WTC11 (cell line): ENCODE measurements around the gene CDKN1B. TPM values are rescaled to one million over a fixed set of nuclear protein-coding genes. Genes with fewer than 3 reads are reported as not detected.

Experiments used
- ATAC-seq: fragments of 200-7000 bp; cut with Tn5 transposase; 2 replicates; pipeline ENCODE4 v1.10.0; 2021; ENCODE audit warnings: mild to moderate bottlenecking, moderate library complexity
- CTCF ChIA-PET: fragments of 300-600 bp; sonication (Branson Sonifier 250); formaldehyde crosslinking; loops from one replicate; lab custom pipeline; 2021; ENCODE audit warnings: antibody characterized with exemption; lab: Charles Lee
- POLR2A ChIA-PET: fragments of 350-600 bp; sonication (Branson Sonifier 250); formaldehyde crosslinking; loops from one replicate; lab custom pipeline; 2021; ENCODE audit warnings: antibody characterized with exemption; lab: Charles Lee
- DNase-seq: peaks from one replicate; pipeline ENCODE4 v3.0.0; 2021; ENCODE audit warnings: low spot score
- H3K27ac Mint-ChIP-seq: 2 replicates; pipeline ENCODE4 v1.8.0; 2021; ENCODE audit warnings: mixed read lengths
- H3K27me3 Mint-ChIP-seq: 2 replicates; pipeline ENCODE4 v1.8.0; 2021; ENCODE audit warnings: low read depth, mild to moderate bottlenecking, moderate library complexity, mixed read lengths
- H3K36me3 Mint-ChIP-seq: 2 replicates; pipeline ENCODE4 v1.8.0; 2021; ENCODE audit warnings: mixed read lengths
- H3K4me1 Mint-ChIP-seq: 2 replicates; pipeline ENCODE4 v1.8.0; 2022; ENCODE audit warnings: mixed read lengths
- H3K4me3 Mint-ChIP-seq: 2 replicates; pipeline ENCODE4 v1.8.0; 2021; ENCODE audit warnings: mild to moderate bottlenecking, moderate library complexity, mixed read lengths
- H3K9me3 Mint-ChIP-seq: 2 replicates; pipeline ENCODE4 v1.8.0; 2021; ENCODE audit warnings: mixed read lengths
- ETV6 ChIP-seq: sonication (generic); formaldehyde crosslinking; IDR thresholded peaks from 2 replicates; pipeline ENCODE4 v1.8.1; 2022; ENCODE audit warnings: mild to moderate bottlenecking, missing genetic modification reagents
- MYBL2 ChIP-seq: sonication (generic); formaldehyde crosslinking; IDR thresholded peaks from 2 replicates; pipeline ENCODE4 v1.8.1; 2023; ENCODE audit warnings: mild to moderate bottlenecking, moderate library complexity, missing genetic modification reagents
- NFATC4 ChIP-seq: fragments of 250-450 bp; sonication (Bioruptor Pico); IDR thresholded peaks from 2 replicates; pipeline ENCODE4 v1.9.0; 2021; ENCODE audit warnings: mild to moderate bottlenecking
- NFYB ChIP-seq: sonication (generic); formaldehyde crosslinking; conservative IDR thresholded peaks from 2 replicates; pipeline ENCODE4 v1.8.0; 2022; ENCODE audit warnings: low read depth, missing genetic modification reagents
- NR3C1 ChIP-seq: sonication (generic); formaldehyde crosslinking; conservative IDR thresholded peaks from 2 replicates; pipeline ENCODE4 v1.8.1; 2023; ENCODE audit warnings: low read depth, mild to moderate bottlenecking, missing genetic modification reagents
- RORB ChIP-seq: fragments of 250-450 bp; sonication (Bioruptor Pico); IDR thresholded peaks from 2 replicates; pipeline ENCODE4 v1.9.0; 2021; ENCODE audit warnings: mild to moderate bottlenecking
- SMAD4 ChIP-seq: sonication (generic); formaldehyde crosslinking; IDR thresholded peaks from 2 replicates; pipeline ENCODE4 v1.8.0; 2022; ENCODE audit warnings: mild to moderate bottlenecking, missing genetic modification reagents
- TEAD1 ChIP-seq: sonication (generic); formaldehyde crosslinking; IDR thresholded peaks from 2 replicates; pipeline ENCODE4 v1.8.0; 2022; ENCODE audit warnings: mild to moderate bottlenecking, missing genetic modification reagents
- ZNF232 ChIP-seq: sonication (generic); formaldehyde crosslinking; IDR thresholded peaks from 2 replicates; pipeline ENCODE4 v1.8.0; 2022; ENCODE audit warnings: mild to moderate bottlenecking, missing genetic modification reagents
- ZNF396 ChIP-seq: fragments of 250-450 bp; sonication (Bioruptor Pico); IDR thresholded peaks from 2 replicates; pipeline ENCODE4 v1.8.0; 2021; ENCODE audit warnings: mild to moderate bottlenecking, moderate library complexity, borderline replicate concordance
- total RNA-seq: library from RNA; stranded (reverse); gene quantifications from 3 replicates; pipeline ENCODE4 v1.2.3, GENCODE V29; 2021
- TF ChIP-seq, protein P1 (sequence below): sonication (generic); formaldehyde crosslinking; IDR thresholded peaks from 2 replicates; pipeline ENCODE4 v1.8.1; 2023; ENCODE audit warnings: mild to moderate bottlenecking, moderate library complexity, missing genetic modification reagents
- TF ChIP-seq, protein P2 (sequence below): fragments of 250-450 bp; sonication (Bioruptor Pico); IDR thresholded peaks from 2 replicates; pipeline ENCODE4 v1.9.0; 2021; ENCODE audit warnings: mild to moderate bottlenecking, borderline replicate concordance
- TF ChIP-seq, protein P3 (sequence below): sonication (generic); formaldehyde crosslinking; IDR thresholded peaks from 2 replicates; pipeline ENCODE4 v1.8.1; 2022; ENCODE audit warnings: mild to moderate bottlenecking, moderate library complexity, missing genetic modification reagents
- TF ChIP-seq, protein P4 (sequence below): sonication (generic); formaldehyde crosslinking; IDR thresholded peaks from 2 replicates; pipeline ENCODE4 v1.8.0; 2022; ENCODE audit warnings: mild to moderate bottlenecking, missing genetic modification reagents
- TF ChIP-seq, protein P5 (sequence below): sonication (generic); formaldehyde crosslinking; conservative IDR thresholded peaks from 2 replicates; pipeline ENCODE4 v1.8.1; 2022; ENCODE audit warnings: mild to moderate bottlenecking, missing genetic modification reagents
- TF ChIP-seq, protein P6 (sequence below): sonication (generic); formaldehyde crosslinking; IDR thresholded peaks from 2 replicates; pipeline ENCODE4 v1.8.1; 2023; ENCODE audit warnings: mild to moderate bottlenecking, missing genetic modification reagents, moderate library complexity
- TF ChIP-seq, protein P7 (sequence below): sonication (generic); formaldehyde crosslinking; IDR thresholded peaks from 2 replicates; pipeline ENCODE4 v1.8.1; 2022; ENCODE audit warnings: low read depth, mild to moderate bottlenecking, moderate library complexity, missing genetic modification reagents, borderline replicate concordance
- TF ChIP-seq, protein P8 (sequence below): fragments of 250-450 bp; sonication (Bioruptor Pico); IDR thresholded peaks from 2 replicates; pipeline ENCODE4 v1.9.0; 2021; ENCODE audit warnings: mild to moderate bottlenecking
- TF ChIP-seq, protein P9 (sequence below): sonication (generic); formaldehyde crosslinking; IDR thresholded peaks from 2 replicates; pipeline ENCODE4 v1.8.0; 2022; ENCODE audit warnings: mild to moderate bottlenecking, missing genetic modification reagents
- TF ChIP-seq, protein P10 (sequence below): fragments of 250-450 bp; sonication (Bioruptor Pico); IDR thresholded peaks from 2 replicates; pipeline ENCODE4 v2.1.2; 2022; ENCODE audit warnings: mild to moderate bottlenecking, moderate library complexity

Gene CDKN1B
- total RNA-seq, 1 experiment from 2014 or later = 34.2 TPM

DNA sequence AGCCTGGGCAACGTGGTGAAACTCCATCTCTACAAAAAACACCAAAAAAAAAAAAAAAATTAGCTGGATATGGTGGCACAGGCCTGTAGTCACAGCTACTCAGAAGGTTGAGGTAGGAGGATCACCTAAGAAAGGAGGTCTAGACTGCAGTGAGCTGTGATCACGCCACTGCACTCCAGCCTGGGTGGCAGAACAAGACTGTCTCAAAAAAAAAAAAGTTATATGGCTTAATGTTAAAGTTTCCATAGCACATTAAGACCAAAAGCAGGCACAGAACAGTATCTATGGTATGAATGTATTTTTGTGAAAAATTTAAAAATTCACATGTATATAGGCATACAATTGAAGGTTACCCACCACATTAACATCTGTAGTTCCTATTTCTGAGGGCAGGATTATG lies 15.9 kb downstream of the CDKN1B start:
- Mint-ChIP-seq H3K27ac (no peak overlapping the region), H3K27me3 (no peaks in the 10 kb centered on the region), H3K4me3 (no peak overlapping the region)
- TF ChIP-seq, protein P1, sequence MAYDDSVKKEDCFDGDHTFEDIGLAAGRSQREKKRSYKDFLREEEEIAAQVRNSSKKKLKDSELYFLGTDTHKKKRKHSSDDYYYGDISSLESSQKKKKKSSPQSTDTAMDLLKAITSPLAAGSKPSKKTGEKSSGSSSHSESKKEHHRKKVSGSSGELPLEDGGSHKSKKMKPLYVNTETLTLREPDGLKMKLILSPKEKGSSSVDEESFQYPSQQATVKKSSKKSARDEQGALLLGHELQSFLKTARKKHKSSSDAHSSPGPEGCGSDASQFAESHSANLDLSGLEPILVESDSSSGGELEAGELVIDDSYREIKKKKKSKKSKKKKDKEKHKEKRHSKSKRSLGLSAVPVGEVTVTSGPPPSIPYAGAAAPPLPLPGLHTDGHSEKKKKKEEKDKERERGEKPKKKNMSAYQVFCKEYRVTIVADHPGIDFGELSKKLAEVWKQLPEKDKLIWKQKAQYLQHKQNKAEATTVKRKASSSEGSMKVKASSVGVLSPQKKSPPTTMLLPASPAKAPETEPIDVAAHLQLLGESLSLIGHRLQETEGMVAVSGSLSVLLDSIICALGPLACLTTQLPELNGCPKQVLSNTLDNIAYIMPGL (CRISPR knock-in tag) = no peak
- TF ChIP-seq, protein P2, sequence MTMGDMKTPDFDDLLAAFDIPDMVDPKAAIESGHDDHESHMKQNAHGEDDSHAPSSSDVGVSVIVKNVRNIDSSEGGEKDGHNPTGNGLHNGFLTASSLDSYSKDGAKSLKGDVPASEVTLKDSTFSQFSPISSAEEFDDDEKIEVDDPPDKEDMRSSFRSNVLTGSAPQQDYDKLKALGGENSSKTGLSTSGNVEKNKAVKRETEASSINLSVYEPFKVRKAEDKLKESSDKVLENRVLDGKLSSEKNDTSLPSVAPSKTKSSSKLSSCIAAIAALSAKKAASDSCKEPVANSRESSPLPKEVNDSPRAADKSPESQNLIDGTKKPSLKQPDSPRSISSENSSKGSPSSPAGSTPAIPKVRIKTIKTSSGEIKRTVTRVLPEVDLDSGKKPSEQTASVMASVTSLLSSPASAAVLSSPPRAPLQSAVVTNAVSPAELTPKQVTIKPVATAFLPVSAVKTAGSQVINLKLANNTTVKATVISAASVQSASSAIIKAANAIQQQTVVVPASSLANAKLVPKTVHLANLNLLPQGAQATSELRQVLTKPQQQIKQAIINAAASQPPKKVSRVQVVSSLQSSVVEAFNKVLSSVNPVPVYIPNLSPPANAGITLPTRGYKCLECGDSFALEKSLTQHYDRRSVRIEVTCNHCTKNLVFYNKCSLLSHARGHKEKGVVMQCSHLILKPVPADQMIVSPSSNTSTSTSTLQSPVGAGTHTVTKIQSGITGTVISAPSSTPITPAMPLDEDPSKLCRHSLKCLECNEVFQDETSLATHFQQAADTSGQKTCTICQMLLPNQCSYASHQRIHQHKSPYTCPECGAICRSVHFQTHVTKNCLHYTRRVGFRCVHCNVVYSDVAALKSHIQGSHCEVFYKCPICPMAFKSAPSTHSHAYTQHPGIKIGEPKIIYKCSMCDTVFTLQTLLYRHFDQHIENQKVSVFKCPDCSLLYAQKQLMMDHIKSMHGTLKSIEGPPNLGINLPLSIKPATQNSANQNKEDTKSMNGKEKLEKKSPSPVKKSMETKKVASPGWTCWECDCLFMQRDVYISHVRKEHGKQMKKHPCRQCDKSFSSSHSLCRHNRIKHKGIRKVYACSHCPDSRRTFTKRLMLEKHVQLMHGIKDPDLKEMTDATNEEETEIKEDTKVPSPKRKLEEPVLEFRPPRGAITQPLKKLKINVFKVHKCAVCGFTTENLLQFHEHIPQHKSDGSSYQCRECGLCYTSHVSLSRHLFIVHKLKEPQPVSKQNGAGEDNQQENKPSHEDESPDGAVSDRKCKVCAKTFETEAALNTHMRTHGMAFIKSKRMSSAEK = no peak
- TF ChIP-seq ZNF396 (CRISPR knock-in tag) (no peak), ZNF232 (CRISPR knock-in tag) (no peak), NR3C1 (no peak), ETV6 (no peak), RORB (CRISPR knock-in tag) (no peak), NFATC4 (CRISPR knock-in tag) (no peak), NFYB (CRISPR knock-in tag) (no peak), MYBL2 (CRISPR knock-in tag) (no peak), TEAD1 (CRISPR knock-in tag) (no peak)
- TF ChIP-seq, protein P3, sequence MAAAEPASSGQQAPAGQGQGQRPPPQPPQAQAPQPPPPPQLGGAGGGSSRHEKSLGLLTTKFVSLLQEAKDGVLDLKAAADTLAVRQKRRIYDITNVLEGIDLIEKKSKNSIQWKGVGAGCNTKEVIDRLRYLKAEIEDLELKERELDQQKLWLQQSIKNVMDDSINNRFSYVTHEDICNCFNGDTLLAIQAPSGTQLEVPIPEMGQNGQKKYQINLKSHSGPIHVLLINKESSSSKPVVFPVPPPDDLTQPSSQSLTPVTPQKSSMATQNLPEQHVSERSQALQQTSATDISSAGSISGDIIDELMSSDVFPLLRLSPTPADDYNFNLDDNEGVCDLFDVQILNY (CRISPR knock-in tag) = no peak
- TF ChIP-seq, protein P4, sequence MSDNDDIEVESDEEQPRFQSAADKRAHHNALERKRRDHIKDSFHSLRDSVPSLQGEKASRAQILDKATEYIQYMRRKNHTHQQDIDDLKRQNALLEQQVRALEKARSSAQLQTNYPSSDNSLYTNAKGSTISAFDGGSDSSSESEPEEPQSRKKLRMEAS (CRISPR knock-in tag) = no peak
- TF ChIP-seq, protein P5, sequence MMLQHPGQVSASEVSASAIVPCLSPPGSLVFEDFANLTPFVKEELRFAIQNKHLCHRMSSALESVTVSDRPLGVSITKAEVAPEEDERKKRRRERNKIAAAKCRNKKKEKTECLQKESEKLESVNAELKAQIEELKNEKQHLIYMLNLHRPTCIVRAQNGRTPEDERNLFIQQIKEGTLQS (CRISPR knock-in tag) = no peak
- TF ChIP-seq, protein P6, sequence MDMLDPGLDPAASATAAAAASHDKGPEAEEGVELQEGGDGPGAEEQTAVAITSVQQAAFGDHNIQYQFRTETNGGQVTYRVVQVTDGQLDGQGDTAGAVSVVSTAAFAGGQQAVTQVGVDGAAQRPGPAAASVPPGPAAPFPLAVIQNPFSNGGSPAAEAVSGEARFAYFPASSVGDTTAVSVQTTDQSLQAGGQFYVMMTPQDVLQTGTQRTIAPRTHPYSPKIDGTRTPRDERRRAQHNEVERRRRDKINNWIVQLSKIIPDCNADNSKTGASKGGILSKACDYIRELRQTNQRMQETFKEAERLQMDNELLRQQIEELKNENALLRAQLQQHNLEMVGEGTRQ (CRISPR knock-in tag) = no peak
- TF ChIP-seq, protein P7, sequence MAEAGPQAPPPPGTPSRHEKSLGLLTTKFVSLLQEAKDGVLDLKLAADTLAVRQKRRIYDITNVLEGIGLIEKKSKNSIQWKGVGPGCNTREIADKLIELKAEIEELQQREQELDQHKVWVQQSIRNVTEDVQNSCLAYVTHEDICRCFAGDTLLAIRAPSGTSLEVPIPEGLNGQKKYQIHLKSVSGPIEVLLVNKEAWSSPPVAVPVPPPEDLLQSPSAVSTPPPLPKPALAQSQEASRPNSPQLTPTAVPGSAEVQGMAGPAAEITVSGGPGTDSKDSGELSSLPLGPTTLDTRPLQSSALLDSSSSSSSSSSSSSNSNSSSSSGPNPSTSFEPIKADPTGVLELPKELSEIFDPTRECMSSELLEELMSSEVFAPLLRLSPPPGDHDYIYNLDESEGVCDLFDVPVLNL (CRISPR knock-in tag) = no peak
- TF ChIP-seq, all 79 proteins: peak for 0
- DNase-seq (no peak), ATAC-seq (no peak)
- POLR2A ChIA-PET = interaction anchor here (0.7 kb wide), 1 partner anchor 841 kb away, joined by 3 read pairs; no protein-coding TSS in a partner anchor
- Mint-ChIP-seq H3K4me1 (peaks cover 15% of the 10 kb centered on the region), H3K9me3 (0 out of 2 replicates have a peak, but pooled peaks cover 3% of the 10 kb centered on the region), H3K36me3 (no peaks in the 10 kb centered on the region)
- CTCF ChIA-PET = no interaction called here

DNA sequence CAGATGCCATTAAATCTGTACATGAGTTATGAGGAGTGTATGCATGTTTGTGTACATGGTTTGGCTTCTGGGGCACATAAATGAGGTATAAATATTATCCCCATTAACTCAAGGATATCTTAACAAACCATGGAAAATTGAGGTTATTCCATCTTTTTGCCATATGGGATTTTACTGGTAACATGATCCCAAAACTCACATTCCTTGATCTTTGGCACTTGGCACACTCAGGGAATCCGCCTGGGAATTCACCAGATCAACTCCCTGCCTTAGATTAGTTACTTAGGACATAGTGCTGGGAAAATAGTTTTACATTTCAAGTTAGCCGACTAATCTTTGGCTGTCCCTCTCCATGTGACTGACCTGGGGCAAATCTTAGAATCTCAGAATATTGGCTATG lies 16.9 kb downstream of the CDKN1B start:
- no peak for DNase-seq
- Mint-ChIP-seq H3K27ac (peak overlapping the region; percentile 4; the same call in 1 of the 2 replicates), H3K4me1 (peaks cover 15% of the 10 kb centered on the region), H3K4me3 (no peak overlapping the region), H3K9me3 (0 out of 2 replicates have a peak, but pooled peaks cover 3% of the 10 kb centered on the region), H3K36me3 (no peaks in the 10 kb centered on the region), H3K27me3 (no peaks in the 10 kb centered on the region)
- ATAC-seq = no peak
- ChIA-PET CTCF (no interaction called here), POLR2A (no interaction called here)
- no peak for TF ChIP-seq SMAD4 (CRISPR knock-in tag)
- no peak for TF ChIP-seq ZNF396 (CRISPR knock-in tag)
- TF ChIP-seq, protein P8, sequence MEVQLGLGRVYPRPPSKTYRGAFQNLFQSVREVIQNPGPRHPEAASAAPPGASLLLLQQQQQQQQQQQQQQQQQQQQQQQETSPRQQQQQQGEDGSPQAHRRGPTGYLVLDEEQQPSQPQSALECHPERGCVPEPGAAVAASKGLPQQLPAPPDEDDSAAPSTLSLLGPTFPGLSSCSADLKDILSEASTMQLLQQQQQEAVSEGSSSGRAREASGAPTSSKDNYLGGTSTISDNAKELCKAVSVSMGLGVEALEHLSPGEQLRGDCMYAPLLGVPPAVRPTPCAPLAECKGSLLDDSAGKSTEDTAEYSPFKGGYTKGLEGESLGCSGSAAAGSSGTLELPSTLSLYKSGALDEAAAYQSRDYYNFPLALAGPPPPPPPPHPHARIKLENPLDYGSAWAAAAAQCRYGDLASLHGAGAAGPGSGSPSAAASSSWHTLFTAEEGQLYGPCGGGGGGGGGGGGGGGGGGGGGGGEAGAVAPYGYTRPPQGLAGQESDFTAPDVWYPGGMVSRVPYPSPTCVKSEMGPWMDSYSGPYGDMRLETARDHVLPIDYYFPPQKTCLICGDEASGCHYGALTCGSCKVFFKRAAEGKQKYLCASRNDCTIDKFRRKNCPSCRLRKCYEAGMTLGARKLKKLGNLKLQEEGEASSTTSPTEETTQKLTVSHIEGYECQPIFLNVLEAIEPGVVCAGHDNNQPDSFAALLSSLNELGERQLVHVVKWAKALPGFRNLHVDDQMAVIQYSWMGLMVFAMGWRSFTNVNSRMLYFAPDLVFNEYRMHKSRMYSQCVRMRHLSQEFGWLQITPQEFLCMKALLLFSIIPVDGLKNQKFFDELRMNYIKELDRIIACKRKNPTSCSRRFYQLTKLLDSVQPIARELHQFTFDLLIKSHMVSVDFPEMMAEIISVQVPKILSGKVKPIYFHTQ = no peak
- TF ChIP-seq, protein P9, sequence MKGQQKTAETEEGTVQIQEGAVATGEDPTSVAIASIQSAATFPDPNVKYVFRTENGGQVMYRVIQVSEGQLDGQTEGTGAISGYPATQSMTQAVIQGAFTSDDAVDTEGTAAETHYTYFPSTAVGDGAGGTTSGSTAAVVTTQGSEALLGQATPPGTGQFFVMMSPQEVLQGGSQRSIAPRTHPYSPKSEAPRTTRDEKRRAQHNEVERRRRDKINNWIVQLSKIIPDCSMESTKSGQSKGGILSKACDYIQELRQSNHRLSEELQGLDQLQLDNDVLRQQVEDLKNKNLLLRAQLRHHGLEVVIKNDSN = no peak
- TF ChIP-seq, protein P10, sequence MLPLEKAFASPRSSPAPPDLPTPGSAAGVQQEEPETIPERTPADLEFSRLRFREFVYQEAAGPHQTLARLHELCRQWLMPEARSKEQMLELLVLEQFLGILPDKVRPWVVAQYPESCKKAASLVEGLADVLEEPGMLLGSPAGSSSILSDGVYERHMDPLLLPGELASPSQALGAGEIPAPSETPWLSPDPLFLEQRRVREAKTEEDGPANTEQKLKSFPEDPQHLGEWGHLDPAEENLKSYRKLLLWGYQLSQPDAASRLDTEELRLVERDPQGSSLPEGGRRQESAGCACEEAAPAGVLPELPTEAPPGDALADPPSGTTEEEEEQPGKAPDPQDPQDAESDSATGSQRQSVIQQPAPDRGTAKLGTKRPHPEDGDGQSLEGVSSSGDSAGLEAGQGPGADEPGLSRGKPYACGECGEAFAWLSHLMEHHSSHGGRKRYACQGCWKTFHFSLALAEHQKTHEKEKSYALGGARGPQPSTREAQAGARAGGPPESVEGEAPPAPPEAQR (CRISPR knock-in tag) = no peak
- TF ChIP-seq NFATC4 (CRISPR knock-in tag) = no peak
